GM12878 (cell line): ENCODE results near the gene SCAMP4. TPM values are rescaled to one million over a fixed set of nuclear protein-coding genes. Genes with fewer than 3 reads are reported as not detected.

Source experiments
- DPF2 ChIP-seq: fragments of 450-650 bp; IDR thresholded peaks from 2 replicates; pipeline ENCODE4 v1.6.1; 2017; ENCODE audit warnings: mild to moderate bottlenecking
- E2F4 ChIP-seq: IDR thresholded peaks from 2 replicates; pipeline ENCODE4 v1.6.1; 2012; ENCODE audit warnings: low read depth, low read length, improper control_type of control experiment
- E2F8 ChIP-seq: fragments of 450-650 bp; IDR thresholded peaks from 2 replicates; pipeline ENCODE4 v1.6.1; 2018; ENCODE audit warnings: mild to moderate bottlenecking, low read depth, moderate library complexity; ENCODE audit not compliant: partially characterized antibody
- ETV6 ChIP-seq, 2 experiments: fragments of 450-650 bp in 1 of 2; IDR thresholded peaks in 1 of 2; conservative IDR thresholded peaks in 1 of 2; 2 replicates each; pipeline ENCODE4 v1.6.1; 2014; ENCODE audit warnings: antibody characterized with exemption in 1 of 2, borderline replicate concordance in 1 of 2, low read depth in 1 of 2, mild to moderate bottlenecking in 1 of 2, moderate library complexity in 1 of 2
- FOXM1 ChIP-seq: IDR thresholded peaks from 2 replicates; pipeline ENCODE4 v1.6.1; 2012; ENCODE audit warnings: low read depth, mild to moderate bottlenecking, inconsistent platforms, low read length, moderate library complexity
- GABPA ChIP-seq: IDR thresholded peaks from 2 replicates; pipeline ENCODE4 v1.6.1; 2014; ENCODE audit warnings: antibody characterized with exemption, low read depth, mild to moderate bottlenecking, inconsistent platforms
- NFXL1 ChIP-seq: fragments of 450-650 bp; IDR thresholded peaks from 2 replicates; pipeline ENCODE4 v1.6.1; 2017; ENCODE audit warnings: antibody characterized with exemption, mild to moderate bottlenecking, borderline replicate concordance
- PRDM15 ChIP-seq: fragments of 450-650 bp; formaldehyde crosslinking; IDR thresholded peaks from 2 replicates; pipeline ENCODE4 v1.4.0; 2020; ENCODE audit warnings: mild to moderate bottlenecking, moderate library complexity
- RELA ChIP-seq: fragments of 450-650 bp; IDR thresholded peaks from 2 replicates; pipeline ENCODE4 v1.8.0; 2014; ENCODE audit warnings: borderline replicate concordance; ENCODE audit not compliant: partially characterized antibody
- SREBF2 ChIP-seq: IDR thresholded peaks from 2 replicates; pipeline ENCODE4 v1.6.1; 2012; ENCODE audit warnings: mild to moderate bottlenecking, low read length
- SRF ChIP-seq, 2 experiments: IDR thresholded peaks; 2 replicates each; pipeline ENCODE4 v1.6.1; 2011; ENCODE audit warnings: low read depth in 2 of 2, low read length in 2 of 2, mild to moderate bottlenecking in 1 of 2, moderate library complexity in 1 of 2
- STAT1 ChIP-seq: fragments of 450-650 bp; conservative IDR thresholded peaks from 2 replicates; pipeline ENCODE4 v1.6.1; 2014; ENCODE audit warnings: antibody characterized with exemption, mild to moderate bottlenecking
- TCF12 ChIP-seq: IDR thresholded peaks from 2 replicates; pipeline ENCODE4 v1.6.1; 2011; ENCODE audit warnings: low read depth, mild to moderate bottlenecking, low read length
- ZNF622 ChIP-seq: fragments of 450-650 bp; IDR thresholded peaks from 2 replicates; pipeline ENCODE4 v1.6.1; 2017; ENCODE audit warnings: mild to moderate bottlenecking, inconsistent platforms
- ZNF687 ChIP-seq: fragments of 450-650 bp; IDR thresholded peaks from 2 replicates; pipeline ENCODE4 v1.6.1; 2017; ENCODE audit warnings: mild to moderate bottlenecking, moderate library complexity
- polyA plus RNA-seq, 11 experiments: library from polyadenylated mRNA; depleted of rRNA in 4 of 11; unstranded in 6 of 11; stranded (reverse) in 5 of 11; fragments of >200 nt; fragmentation: Nextera tagmentation in 4 of 11; fragmentation: Illumina TruSeq in 1 of 11; extraction: Ambion mirVana in 4 of 11; extraction: Trizol in 1 of 11; gene quantifications; 1 replicate in 1 of 11; 2 replicates in 10 of 11; pipeline versions ENCODE4 v1.2.1 to v1.2.3, GENCODE V29; 2011 to 2016; ENCODE audit warnings: inconsistent platforms in 2 of 11, missing spikeins in 2 of 11, low read depth in 1 of 11
- total RNA-seq, 4 experiments: library from RNA; depleted of rRNA in 3 of 4; stranded (reverse); fragments of >200 nt in 3 of 4; fragmentation: Illumina TruSeq in 1 of 4; extraction: Trizol in 1 of 4; gene quantifications; 2 replicates each; pipeline versions ENCODE4 v1.2.1 to v1.2.3, GENCODE V29; 2013 to 2021

The SCAMP4 gene
- total and polyA plus RNA-seq, 10 of the 15 experiments (the other 5 are each of a cell fraction or from before 2014, with no cell fraction given): 0.63 to 34.7 (median 12.8) TPM

- TF ChIP-seq GABPA (peak; percentile 82), PRDM15 (CRISPR knock-in tag) (no peak), ZNF622 (no peak), RELA (peak; percentile 96), ETV6 (conservative IDR thresholded peaks at IDR 0.05 in 1 of 2, IDR thresholded peaks at IDR 0.05 in 1 of 2; ENCODE audit: borderline replicate concordance in 1 of 2, low read depth in 1 of 2) (peak in 1 of 2 experiments; percentile 85; a peak in 2 of 4 replicates), E2F8 (peak; percentile 54), SREBF2 (0 out of 2 replicates have a peak, but pooled peaks have one; percentile 30), E2F4 (peak; percentile 61; the same call in 1 of the 2 replicates), STAT1 (peak; percentile 57; the same call in 1 of the 2 replicates), DPF2 (peak; percentile 84), TCF12 (0 out of 2 replicates have a peak, but pooled peaks have one; percentile 17), FOXM1 (no peak), SRF (IDR thresholded peaks at IDR 0.05; ENCODE audit: low read depth in 2 of 2, low read length in 2 of 2) (peak in 1 of 2 experiments; percentile 16; a peak in 1 of 4 replicates), NFXL1 (no peak), ZNF687 (peak; percentile 75)
Measured at GRCh38 chr19:1875646-1876495, 29.3 kb upstream of the SCAMP4 start (continued).
